Activated CD4-positive, alpha-beta T cell treated with anti-CD3 and anti-CD28 coated beads for 1 hour (primary cell): Measurements from ENCODE around the gene TRIM52.
"Not testable (repeated sequence)": the region's sequence is repeated elsewhere in the genome, so short reads cannot be mapped to it uniquely, and the experiment has no call there.

Experiments used
- DNase-seq: peaks from one replicate; pipeline ENCODE4 v3.0.0-alpha.2; 2020

TRIM52 gene

DNA sequence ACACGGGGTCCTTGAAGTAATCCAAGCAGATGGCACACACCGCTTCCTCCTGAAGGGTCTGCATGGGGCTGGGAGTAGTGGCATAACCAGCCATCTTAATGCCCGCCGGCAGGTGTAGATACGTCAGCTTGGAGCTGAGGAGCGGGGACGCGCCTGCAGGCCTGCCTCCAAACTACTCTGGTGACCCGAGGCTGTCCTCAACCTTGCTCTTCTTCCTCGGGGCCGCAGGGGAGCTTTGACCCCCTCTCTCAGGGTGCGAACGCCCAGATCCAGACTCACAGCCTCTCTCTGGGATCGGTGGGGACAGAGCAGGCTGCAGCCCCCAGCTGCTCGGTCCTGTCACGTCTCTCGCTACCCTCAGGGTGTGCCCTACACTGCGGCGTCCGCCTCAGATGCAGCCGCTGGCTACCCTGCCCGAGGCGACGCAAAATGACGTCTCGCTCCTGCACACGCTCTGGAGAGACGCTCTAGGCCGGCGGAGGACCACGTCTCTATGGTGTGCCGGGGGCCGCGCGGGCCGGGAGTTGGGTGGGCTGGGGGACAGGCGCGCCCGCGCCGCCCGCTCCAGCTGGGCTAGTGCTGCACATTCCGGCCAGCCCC lies at the start of gene TRIM52:
TSS of gene TRIM52 (minus strand) at position 424 of the 600 bp plus-strand sequence. CDS start at position 94, 330 bp downstream.
- DNase-seq: peak; percentile 84

DNA sequence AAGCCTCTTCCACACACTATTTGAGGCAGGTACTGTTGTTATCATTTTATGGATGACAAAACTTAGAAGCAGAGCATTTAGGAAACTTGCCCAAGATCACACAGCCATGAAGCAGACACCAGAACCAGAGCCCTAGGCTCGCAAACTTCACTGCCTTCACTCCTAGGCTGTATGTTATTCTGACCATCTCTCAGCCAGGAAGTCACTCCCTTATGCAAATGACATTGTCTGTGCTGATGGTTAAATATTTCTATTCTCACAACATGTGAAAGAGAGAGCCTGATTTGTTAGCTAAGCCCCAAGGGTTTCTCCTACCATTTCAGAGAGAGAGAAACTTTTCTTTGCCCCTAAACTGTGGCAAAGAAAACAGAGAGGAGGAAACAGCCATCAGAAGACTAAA lies 26.4 kb upstream of the TRIM52 start:
- DNase-seq: not testable (repeated sequence)

DNA sequence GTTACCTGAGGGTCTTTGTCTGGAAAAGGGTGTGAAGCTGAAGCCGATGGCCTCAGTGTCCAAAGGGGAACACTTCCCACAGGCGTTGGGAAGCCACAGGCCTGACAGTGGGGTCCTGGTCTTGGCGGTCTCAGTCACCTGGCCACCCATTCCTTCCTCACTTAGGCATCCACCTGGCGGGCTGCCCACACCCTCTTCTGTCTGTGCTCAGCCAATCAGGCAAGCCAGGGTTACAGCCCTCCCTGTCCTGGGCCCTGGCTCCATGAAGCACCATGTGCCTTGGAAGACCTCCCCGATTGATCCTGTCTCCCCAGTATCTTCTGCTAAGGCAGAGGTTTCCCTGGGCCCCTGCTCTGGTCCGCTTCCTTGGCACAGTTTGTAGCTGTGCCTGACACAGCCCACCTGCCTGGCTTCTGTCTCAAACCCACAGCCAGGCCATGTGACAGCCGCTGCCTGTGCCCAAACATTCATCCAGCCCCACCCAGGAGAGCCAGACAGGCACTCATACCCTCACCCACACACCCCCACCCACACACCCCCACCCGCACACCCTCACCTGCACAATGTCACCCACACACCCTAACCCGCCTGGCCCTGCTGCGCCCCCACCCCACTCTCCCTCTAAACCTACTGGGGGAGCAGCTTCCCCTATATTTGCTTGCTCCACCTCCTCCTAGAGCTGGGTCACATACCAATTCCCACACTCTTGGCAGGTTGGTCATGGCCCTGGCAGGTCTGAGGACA lies 25.2 kb upstream of the TRIM52 start:
- DNase-seq: not testable (repeated sequence)

DNA sequence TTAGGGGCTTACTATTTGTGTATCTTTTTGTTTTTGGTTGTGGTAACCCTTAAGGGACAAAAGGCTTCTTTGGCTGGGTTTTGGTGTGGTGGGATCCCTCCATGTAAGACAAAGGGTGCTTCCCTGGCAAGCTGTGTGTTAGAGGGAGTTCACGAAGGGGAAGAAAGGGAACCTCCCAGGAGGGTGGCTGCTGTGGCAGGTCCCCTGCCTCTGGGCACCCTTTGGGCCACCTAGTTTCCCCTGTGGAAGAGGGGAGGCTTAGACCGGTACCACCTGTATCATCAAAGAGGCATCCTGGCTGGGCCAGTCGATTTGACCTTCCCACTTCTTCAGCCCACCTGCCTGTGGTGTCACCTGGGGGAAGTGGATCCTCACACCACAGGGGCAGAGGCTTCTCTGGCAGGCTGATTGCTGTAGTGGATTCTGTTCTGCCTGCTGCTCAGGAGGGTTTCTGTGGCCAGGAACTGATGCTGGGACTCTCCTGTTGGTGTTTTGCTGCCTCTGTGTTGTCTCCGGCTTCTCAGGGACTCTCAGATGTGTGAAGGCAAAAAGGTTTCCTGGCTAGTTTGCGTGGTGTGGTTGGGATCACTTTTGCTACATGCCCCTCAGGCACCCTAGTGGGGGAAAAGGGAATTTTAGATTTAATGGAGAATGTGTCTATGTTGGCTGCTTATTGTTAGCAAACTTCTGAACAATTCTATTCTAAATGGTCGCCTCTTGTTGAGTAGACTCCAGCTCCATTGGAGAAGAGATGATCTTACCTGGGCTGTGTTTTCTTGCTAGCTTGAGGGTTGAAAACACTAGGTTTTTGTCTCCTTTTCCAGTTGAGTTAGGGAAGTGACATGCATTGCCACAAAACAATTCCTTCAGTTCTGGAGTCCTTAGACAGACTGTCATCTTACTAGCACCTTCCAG lies 23.2 kb upstream of the TRIM52 start:
- not testable (repeated sequence) for DNase-seq

DNA sequence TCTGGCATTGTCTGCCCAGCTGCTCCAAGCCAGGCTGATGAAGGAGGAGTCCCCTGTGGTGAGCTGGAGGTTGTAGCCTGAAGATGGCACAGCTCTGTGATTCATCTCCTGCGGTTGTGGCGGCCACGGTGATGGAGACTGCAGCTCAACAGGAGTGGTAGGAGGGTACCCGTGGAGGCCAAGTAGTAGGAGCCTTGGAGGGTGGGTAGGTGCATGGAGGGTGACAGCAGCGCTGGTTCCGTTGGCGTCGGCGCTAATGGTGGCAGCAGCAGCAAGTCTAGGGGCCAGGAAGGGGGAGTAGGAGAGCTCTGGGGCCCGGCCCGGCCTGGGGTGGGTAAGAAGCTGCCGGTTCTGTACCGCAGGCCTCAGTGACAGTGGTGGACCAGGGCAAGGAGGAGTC lies 22.4 kb upstream of the TRIM52 start:
- DNase-seq: no peak

DNA sequence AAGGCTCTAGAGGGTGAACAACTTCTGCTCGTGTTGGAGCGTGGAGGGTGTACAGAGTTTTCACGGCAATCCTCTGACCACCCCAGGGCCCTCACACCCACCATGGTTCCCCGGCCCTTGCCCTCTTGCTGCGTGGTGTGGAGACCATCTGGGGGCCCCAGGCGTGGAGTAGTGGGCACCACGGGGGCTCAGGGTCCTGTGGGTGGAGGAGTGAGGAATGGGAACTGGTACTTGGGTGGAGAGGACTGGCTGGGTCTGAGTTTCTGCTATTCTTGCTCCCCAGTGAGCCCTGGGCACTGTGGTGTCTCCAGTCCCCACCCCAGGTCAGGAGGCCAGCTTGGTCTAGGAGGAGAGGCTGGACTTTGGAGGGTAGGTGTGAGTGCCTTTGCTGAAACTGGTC lies 21.9 kb upstream of the TRIM52 start:
- no peak for DNase-seq

DNA sequence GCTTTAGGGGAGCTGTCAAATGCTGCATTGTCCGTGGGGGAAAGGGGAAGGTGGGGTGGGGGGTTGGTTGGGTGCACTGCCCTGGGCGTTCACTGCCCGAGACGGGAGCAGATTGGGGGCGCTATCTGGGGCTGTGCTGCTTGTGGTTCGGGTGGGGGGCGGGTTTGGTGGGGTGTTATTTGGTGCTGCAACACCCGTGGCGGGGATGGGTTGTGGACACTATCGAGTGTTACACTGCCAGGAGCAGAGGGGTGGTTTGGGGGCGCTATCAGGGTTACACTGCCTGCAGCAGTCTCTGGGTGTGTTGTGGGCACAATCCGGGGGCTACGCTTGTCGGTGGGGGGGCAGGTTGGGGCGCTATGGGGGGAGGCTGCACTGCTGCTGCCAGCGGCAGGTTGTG lies 21.5 kb upstream of the TRIM52 start:
- DNase-seq: not testable (repeated sequence)

DNA sequence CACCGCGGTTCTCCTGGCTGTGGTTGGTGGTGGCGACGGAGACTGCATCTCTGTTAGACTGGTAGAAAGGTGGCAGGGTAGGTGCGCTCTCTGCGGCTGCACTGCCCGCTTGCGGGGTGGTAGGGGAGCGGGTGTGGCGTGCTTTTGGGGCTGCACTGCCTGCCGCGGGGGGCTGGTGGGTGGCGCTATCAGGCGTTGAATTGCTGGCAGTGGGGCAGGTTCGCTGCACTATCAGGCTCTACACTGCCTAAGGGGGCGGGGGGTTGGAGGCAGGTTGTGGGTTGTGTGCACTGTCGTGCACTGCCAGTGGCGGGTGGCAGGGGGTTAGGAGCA lies 21.0 kb upstream of the TRIM52 start:
- DNase-seq: no peak

DNA sequence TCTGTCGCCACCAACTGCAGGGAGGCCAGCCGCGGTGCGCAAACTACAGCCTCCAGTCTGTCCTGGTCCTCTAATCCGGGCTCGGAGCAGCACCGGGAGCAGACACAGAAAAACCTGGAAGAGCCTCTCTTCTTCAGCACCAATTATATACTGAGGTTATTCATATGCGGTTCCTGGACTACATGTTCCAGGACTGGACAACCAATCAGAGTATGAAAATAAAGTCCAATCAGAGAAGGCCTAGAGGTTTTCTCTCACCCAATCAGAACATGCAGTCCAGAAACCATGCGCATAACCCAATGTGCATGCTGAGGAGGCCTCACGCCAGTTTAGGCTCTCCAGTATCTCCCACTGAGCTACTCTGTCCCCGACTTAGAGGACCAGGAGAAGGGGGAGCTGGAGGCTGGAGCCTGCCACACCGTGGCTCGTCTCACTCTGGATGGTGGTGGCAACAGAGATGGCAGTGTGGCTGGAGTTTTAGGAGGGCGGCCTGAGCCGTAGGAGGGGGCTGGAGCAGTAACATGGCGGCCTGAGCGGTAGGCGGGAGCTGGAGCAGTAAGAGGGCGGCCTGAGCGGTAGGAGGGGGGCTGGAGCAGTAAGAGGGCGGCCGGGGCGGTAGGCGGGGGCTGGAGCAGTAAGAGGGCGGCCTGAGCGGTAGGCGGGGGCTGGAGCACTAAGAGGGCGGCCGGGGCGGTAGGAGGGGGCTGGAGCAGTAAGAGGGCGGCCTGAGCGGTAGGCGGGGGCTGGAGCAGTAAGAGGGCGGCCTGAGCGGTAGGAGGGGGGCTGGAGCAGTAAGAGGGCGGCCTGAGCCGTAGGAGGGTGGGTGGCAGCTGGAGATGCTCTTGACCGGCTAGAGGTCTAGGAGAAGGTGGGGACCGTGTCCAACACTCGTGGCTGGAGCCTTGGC lies 20.4 kb upstream of the TRIM52 start:
- DNase-seq: no peak

DNA sequence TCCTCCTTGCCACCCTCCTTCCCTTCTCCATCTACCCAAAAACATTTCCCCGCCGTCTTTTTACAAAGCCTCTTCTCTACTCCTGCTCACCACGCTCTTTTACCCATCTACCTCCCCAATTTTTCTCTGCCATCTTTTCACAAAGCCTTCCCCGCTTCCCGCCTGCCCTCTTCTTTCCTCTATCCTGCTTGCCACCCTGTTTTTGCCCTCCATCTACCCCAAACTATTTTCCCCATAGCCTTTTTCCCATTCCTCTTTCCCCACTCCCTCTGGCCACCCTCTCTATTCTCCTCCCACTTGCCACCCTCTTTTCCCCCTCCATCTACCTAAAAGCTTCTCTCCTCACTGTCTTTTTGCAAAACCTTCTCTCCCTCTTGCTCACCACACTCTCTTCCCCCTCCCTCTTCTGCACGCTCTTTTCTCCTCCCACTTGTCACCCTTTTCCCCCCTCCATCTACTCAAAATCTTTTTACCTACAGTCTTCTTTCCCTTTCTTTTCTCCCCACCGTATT lies 19.4 kb upstream of the TRIM52 start:
- DNase-seq: no peak

DNA sequence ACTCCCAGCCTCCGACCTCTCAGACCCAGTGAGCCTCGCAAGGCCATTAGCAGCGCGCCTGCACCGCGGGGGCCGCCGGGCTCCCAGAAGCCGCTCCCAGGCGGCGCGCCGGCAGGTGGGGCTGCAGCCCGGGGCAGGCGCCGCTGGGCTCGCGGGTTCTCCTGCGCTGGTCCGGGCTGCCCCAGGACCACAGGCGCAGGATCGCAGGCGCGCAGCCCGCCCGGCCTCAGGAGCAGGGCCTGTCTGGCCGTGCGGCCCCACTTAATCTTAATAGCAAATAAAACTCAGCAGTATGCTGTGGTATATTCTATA lies 12.4 kb upstream of the TRIM52 start:
- not testable (repeated sequence) for DNase-seq

DNA sequence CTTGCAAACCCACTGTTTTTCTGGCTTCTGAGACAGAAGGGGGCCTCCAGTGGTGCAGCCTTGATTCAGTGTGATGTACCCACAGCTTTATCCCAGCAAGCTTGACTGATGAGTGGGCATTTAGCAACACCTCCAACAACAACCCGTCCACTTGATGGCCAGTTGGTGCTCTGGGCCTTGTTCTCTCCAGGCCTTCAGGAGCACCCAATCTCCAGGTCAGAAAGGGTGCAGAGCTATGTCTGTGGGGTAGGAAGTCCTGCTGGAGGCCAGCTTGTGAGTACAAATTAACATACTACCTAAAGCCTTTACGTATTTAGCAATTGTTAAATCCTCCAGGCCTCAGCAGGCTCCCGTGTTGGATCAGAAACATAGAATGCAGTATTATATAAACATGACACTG lies 10.1 kb upstream of the TRIM52 start:
- no peak for DNase-seq

DNA sequence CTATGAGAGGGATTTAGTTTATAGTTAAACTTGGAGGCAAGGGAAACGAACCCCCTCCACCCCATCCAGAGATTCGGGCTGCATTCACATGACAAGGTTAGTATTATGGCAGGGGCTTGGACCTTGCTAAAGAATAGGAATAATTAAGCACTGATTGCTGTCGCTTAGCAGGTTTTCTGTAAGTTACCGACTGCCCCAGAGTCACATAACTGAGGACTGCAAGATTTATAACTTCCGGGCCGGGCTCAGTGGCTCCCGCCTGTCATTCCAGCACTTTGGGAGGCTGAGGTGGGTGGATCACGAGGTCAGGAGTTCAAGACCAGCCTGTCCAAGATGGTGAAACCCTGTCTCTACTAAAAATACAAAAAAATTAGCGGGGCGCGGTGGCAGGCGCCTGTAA lies 7.0 kb upstream of the TRIM52 start:
- not testable (repeated sequence) for DNase-seq

DNA sequence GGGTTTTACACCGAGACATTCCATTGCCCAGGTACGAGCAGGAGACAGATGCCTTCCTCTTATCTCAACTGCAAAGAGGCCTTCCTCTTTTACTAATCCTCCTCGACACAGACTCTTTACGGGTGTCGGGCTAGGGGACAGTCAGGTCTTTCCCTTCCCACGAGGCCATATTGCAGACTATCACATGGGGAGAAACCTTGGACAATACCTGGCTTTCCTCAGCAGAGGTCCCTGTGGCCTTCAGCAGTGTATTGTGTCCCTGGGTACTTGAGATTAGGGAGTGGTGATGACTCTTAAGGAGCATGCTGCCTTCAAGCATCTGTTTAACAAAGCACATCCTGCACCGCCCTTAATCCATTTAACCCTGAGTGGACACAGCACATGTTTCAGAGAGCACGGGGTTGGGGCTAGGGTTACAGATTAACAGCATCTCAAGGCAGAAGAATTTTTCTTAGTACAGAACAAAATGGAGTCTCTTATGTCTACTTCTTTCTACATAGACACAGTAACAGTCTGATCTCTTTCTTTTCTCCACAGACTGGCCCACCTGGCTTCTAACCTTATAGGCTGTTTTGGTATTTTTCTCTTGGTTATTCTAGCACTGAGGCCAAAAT lies 6.5 kb upstream of the TRIM52 start:
- not testable (repeated sequence) for DNase-seq

DNA sequence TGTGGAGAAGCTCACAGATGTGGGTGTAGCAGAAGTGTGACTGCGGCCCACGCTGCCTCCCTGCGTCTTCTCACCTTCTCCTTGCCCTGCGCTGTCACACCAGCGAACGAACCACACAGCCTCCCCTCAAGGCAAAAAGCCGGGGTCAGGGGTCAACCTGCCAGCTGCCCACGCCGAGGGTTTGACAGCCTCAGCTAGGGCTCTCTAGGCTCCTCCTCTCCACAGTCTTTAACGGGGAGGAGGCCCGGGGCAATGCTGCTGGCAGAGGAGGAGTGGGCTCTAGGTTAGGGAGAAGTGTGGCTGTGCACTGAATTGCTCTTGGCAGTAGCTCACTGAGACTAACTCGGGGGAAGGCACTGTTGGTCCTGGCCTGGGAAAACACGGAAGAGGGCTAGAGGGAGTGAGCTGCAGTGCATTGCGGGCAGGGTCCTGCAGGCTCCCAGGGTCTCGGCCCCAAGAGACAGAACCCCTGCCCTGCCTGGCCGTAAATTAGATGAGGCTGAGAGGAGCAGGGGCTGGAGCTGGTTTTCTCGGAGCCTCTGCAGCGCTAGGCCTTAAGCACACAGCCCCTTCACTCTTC lies 4.2 kb upstream of the TRIM52 start:
- no peak for DNase-seq

DNA sequence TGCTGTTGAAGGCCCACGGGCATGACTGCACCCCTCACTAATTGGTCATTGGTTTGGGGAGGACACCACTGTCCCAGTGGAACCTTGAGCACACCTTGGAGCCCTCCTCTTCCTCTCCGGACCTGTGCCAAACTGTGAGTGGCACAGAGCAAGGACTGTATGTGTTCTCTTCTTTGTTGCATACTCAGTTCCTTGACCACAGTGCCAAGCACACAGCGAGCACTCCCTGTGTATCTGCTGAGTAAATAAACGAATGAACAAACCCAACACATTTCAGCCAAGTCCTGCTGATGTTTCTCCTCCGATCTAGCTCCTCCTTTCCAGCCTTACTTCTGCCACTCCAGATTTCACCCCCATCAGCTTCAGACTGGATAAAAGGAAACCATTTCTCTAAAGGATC lies 2.7 kb upstream of the TRIM52 start:
- DNase-seq: no peak

DNA sequence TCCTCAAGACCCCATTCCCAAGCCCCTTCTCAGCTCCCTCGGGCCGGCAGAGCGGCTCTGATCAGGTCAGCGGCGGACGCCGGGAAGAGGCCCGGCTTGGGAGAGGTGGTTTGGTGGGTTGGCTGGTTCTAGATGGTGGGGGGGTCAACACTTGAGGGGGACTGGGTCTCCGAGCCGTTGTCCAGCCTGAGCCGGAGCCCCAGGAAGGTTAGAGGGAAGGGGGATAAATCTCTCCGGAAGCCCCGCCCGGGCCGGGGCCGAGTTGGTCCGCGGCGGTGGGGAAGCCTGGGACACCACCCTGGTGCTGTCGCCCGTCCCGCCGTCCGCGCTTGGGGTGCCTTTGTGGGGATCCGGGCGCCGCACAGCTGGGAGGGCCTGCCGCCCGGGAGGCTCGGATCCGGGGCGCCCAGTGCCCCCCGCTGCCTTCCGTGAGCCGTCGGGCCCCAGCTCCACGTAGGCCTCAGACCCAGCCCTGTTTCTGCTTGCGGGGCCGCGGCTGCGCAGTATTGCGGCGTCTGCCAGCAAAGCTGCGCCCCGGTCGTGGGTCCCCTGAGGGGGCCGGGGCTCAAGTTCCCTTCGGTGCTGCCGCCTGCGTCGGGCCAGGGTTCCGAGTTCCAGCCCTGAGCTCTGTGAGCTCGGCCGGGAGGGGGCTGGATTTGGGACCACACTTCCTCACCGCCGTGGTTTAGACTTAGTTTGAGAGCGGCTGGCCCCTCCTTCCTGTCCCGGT lies 542 bp upstream of the TRIM52 start:
- DNase-seq: peak; percentile 62

DNA sequence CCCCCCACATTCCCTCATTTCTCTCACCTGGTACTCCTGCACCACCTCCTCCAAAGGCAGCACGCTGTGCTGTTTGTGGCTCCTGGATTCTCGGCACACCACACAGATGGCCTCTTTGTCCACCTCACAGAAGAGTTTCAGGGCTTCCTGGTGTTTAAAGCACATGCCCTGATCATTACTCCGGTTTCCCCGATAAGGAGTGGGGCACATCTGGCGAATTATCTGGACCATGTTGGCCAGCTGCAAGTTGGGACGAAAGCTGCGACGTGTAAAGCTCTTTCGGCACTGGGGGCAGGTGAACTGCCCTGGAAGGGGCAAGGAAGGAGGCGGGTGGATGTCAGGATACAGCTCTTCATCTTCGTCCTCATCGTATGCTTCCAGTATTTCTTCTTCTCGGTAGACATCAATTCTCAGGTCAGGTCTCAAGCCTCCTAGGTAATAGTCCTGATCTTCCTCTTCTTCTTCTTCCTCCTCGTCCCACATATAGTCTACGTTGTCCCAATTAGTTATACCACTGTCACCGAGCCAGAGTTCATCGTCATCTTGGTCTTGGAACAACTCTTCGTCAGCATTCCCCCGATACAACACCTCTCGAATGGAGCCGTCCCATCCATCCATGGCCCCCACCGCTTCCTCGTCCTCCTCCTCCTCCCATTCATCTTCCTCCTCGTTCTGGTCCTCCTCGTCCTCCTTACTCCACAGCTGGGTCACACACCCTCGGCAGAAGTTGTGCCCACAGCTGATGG lies 796 bp downstream of the TRIM52 start:
- no peak for DNase-seq

DNA sequence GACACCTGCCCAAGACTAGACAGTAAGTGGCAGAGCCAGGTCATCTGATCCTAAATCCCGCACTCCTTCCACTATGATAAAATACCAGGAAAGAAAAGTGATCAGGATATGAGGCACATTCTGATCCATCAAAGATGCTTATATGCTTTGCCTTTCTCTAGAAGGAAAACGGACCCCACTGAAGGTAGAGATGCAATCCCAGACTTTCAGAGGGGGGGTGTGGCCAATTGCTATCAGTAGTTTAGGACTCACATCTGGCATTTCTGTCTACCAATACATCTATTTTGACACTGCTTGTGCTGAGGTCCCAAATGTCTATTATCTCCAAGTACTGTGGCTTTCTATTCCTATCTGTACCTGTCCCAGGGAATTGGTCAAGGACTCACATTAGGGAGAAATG lies 1.7 kb downstream of the TRIM52 start:
- no peak for DNase-seq

DNA sequence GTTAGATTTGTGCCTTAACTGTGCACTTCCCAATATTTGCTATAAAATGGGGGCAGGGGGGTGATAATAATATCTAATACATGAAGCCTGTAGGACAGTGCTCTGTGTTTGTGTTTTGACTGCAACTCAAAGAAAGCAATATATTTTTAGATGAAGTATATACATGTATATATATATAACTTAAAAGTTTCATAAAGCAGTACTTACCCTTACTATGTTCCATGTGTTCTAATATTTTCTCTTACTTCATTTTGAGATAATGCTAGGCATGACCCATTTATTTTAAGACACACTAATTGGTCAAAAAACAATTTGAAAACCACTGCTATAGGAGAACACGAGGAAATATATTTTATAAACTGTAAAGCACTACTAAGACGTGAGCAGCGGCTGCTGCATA lies 2.4 kb downstream of the TRIM52 start:
- no peak for DNase-seq
